ENCODE data around the gene NCCRP1.
"Not testable (repeated sequence)": the region's sequence is repeated elsewhere in the genome, so short reads cannot be mapped to it uniquely, and the experiment has no call there.

The NCCRP1 gene

DNA sequence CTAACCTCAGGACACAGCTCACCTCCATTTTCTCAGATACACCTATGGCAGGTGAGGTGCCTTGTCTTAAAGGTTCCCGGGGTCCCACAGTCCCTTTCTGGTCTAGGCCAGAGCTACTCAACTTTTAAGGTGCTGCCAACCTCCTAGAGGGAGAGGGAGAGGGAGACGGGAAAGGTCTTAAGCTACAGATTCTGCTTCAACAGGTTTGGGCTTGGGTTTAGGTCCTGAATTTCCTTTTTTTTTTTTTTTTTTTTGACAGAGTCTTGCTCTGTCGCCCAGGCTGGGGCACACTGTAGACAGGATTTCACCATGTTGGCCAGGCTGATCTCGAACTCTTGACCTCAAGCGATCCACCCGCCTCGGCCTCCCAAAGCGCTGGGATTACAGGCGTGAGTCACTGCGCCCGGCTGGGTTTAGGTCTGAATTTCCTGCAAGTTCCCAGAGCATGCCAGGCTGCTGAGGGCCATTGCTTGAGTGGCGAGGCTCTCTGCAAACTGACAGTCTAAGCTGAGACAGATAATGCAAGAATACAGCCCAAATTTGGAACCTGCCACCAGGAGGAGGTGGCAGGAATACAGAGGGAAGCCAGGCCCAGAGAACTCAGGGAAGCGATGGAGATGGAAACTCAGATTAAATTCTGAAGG is 15.1 kb downstream of the NCCRP1 start:
- no peak for DNase-seq

DNA sequence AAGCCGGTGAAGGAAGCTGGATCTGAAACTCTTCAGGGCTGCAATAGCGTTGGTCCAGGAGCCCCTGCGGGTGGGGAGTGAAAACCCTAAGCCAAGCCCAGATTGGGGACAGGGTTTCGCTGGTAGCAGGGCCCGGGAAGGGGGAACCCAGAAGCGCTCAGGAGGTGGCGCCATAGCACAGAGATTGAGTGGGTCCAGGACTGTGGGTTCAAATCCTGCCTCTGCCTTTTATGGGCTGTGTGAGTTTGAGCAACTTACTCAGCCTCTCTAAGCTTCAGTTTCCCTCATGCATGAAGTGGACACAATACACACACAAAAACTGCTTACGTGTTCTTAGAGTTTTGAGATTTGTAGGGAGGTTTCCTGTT is 15.6 kb downstream of the NCCRP1 start:
- DNase-seq: peak; percentile 83

DNA sequence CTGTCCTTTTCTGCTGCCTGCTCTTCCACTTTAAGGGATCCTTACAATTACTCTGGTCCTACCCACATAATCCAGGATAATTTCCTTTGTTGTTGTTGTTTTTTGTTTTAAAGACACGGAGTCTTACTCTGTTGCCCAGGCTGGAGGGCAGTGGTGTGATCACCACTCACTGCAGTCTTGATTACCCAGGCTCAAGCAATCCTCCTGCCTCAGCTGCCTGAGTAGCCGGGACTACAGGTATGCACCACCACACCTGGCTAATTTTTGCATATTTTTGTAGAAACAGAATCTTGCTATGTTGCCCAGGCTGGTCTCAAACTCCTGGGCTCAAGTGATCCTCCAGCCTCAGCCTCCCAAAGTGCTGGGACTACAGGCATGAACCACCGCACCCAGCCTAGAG is 18.6 kb downstream of the NCCRP1 start:
- DNase-seq: not testable (repeated sequence)

DNA sequence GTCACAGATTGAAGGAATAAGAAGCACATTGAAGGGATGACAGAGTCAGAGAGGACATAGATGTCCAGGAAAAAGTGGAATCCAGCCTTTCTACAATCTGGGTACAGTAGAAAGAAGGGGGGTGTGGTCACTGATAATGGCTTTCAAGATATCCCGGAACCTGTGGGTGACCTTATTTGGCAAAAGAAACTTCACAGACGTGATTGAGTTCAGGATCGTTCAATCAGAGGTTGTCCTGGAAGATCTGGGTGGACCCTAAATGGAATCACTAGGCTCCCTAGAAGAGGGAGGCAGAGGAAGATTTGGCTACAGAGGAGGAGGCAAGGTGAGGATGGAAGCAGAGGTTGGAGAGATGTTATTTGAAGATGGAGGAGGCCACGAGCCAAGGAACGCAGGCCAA is 20.3 kb downstream of the NCCRP1 start:
- DNase-seq: no peak

DNA sequence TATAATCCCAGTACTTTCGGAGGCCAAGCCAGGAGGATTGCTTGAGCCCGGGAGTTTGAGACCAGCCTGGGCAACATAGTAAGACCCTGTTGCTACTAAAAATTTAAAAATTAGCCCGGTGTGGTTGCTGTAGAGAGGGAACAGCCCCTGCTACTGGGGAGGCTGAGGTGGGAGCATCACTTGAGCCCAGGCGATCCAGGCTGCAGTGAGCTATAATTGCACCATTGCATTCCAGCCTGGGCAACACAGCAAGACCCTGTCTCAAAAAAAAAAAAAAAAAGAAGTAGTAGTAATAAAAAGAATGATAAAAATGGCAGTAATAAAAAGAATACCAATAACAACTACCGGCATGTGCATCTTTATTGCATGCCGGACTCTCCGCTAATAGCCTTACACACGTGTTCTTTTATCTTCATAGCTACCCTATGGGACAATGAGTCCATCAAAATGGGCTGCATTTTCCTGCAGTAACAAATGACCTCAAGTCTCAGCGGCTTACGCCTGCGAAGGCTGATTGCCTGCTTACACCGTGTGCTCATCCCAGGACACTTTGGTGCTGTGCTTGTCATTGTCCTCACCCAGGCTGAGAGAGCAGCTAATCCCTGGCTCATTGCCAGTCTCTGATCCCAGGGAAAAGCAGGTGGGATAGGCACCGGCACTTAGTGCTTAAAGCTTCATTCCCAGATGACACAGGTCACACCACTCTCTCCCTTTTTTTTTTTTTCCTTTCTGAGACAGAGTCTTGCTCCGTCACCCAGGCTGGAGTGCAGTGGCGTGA is 21.7 kb downstream of the NCCRP1 start:
- no peak for DNase-seq

DNA sequence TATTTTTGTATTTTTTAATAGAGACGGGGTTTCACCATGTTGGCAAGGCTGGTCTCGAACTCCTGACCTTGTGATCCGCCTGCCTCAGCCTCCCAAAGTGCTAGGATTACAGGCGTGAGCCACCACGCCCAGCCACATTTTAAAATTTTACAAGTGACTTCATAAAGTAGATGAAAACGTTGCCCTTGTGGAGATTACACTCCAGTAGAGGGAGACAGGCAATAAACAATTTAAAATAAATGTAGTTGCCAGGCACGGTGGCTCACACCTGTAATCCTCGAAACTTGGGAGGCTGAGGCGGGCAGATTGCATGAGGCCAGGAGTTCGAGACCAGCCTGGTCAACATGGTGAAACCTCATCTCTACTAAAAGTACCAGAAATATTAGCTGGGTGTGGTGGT is 22.3 kb downstream of the NCCRP1 start:
- not testable (repeated sequence) for DNase-seq

DNA sequence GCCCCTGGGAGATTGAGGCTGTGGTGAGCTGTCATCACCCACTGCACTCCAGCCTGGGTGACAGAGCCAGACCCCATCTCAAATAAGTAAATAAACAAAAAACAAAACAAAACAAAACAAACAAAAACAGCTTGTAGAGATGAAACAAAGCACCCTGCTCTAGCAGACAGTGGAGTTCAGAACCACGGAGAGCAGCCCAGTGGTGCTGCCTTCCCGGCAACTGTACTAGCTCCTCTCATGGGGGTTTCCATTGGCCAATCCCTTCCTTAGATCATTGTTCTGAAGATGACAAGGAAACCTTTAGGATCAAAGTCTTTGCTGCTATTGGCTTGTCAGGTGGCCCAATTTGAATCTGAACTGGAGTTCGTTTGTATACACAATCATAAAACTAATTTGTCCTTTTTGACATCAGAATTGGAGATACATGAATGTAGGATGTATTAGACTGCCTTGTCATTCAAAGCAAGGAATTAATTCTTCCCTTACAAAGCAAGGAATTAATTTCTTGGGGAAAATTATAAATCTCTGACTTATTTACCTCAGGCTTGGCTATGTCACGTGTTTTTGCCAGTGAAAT is 27.0 kb downstream of the NCCRP1 start:
- DNase-seq: no peak

DNA sequence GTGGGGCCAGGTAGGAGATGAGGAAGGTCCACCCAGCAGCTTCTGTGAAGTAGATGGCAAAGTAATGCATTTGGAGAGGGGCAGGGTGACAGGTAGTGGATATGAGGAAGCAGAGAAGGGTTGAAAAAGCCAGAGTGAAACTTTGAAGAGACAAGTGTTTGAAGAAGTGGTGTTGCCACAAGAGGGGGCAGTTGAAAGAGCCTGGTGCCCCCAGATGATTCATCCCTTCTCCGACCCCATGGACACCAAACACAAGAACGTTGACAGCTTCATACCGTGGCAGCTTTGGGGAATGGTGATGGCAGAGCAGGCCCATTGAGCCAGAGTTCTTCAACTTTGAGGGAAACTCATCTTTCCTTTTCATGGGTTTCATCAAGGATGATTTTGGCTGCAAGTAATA is 28.1 kb downstream of the NCCRP1 start:
- no peak for DNase-seq

DNA sequence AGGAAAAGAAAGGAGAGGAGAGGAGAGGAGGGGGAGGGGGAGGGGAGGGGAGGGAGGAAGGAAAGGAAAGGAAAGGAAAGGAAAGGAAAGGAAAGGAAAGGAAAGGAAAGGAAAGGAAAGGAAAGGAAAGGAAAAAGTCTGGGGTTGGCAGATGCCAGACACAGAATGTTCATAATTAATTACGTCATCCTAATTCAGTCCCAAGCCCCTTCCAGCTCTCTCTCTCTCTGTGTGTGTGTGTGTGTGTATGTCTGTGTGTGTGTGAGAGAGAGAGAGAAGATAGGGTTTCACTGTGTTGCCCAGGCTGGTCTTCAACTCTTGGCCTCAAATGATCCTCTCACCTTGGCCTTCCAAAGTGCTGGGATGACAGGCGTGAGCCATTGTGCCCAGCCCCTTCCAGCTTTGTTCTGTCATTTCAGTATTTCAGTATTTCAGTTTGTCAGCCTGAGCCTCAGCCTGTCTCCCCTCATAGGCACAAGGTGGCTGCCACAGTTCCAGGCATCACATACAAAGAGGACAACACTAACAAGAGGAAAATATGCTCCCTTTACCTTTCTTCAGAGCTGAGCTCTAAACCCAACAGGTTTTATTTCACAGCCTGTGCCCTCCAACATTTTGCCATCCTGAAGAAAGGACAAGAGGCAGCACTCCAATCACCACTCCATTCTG is 33.5 kb downstream of the NCCRP1 start:
- no peak for DNase-seq

DNA sequence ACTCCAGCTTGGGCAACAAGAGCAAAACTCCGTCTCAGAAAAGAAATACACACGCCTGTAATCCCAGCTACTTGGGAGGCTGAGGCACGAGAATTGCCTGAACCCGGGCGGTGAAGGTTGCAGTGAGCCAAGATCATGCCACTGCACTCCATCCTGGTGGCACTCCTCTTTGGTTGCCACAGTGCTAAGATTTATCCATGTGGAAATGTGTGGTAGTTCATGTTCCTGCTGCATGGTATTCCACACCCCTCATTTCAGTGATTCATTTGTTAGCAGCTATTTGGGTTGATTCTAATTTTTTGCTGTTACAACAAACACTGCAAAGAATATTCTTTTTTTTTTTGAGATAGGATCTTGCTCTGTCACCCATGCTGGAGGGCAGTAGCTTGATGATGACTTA is 35.9 kb downstream of the NCCRP1 start:
- DNase-seq: no peak

DNA sequence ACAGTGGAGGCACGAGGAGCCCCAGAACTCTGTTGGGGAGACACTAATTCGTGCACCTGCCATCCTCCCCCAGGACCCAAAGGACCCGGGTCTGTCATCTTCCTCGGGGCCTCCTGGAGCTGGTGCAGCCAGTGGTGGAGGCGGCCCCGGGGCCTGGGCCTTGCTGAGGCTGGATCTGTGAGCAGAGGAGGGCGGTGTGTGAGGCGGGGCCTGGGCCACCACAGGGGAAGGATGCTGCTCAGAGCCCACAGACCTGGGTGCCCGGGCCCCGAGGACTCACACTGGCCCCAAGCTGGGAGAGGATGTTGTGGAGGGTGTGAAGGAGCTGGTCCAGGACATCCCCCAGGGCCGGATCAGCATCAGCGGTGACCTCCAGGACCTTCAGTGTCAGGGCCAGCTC is 39.8 kb downstream of the NCCRP1 start:
- DNase-seq: no peak

DNA sequence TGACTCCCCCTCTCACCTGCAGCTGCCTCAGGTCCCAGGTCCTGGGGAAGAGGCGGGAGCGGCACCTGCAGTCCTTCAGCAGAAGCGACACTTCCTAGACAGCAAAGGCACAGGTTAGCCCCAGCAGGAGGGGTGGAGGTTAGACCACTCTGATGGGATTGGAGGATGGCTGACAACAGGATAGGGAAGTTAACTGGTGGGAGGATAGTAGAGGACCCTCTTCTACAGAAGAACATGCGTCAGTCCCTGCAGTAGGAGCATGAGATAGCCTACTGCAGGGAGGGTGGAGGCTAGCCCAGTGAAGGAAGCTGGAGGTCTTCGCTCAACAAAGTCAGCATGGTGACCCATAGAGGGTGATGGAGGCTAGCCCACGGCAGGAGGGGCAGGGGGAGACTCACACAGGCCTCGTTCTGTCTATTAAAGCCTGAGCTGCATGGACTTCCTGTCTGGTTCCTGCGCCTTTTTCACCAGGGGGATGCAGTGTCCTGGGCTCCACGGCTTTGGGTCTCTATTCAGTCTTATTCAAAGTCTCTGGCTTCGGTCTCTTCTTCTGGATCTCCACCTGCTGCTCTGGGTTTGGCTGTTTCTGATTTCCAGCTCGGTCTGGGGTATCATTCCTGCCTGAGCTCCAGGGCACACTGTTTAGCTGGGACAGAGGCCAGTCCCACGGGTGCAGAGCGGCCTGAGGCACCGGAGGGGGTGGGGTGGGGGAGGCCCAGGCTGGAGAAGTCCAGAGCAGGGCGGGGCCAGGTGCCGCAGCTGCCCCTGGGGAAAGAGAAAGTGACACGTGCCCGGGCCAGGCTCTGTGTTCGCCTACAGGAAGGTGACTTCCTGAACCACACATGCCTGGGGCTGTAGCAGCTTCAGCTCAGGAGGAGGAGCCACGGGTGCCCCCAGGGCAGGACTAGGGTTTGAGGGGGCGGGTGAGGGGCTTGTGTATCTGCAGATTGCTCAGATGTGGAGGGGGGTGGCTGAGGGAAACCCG is 40.7 kb downstream of the NCCRP1 start:
- peak; percentile 76 for DNase-seq

DNA sequence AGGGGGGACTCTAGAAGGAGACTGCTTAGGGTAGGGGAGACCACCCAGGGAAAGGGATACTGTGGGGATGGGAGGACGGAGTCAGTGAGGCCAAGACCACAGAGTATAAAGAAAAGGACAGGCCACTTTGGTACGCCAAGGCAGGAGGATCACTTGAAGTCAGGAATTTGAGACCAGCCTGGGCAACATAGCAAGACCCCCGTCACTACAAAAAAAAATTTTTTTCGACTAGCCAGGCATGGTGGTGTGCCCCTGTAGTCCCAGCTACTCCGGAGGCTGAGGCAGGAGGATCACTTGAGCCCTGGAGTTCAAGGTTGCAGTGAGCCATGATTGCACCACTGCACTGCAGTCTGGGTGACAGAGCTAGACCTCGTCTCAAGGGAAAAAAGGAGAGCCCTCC is 41.4 kb downstream of the NCCRP1 start:
- no peak for DNase-seq

DNA sequence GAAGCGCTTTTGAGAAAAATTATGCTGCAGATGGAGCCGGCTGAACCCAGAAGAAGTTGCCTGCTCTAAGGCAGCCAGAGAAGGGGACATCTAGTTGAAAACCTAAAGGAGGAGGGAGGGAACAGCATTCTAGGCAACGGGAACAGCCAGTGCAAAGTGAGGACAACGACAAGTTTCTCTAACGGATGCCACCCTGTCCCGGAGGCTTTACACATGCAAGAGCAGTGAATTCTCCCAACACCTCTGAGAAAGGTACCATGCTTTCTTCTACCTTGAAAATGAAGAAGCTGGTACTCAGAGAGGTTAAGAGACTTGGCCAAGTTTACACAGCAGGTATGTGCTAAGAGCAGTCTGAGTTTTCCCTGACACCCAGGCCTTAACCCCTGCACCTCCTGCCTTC is 42.2 kb downstream of the NCCRP1 start:
- DNase-seq: no peak

DNA sequence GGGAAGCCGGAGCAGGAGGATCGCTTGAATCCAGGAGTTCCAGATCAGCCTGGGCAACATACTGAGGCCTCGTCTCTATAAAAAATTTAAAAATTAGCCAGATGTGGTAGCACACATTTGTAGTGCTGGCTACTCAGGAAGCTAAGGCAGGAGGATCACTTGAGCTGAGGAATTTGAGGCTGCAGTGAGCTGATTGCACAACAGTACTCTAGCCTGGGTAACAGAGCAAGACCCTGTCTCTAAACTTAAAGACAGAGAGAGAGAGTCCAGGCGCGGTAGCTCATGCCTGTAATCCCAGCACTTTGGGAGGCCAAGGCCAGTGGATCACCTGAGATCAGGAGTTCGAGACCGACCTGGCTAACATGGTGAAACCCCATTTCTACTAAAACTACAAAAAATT is 43.7 kb downstream of the NCCRP1 start:
- DNase-seq: no peak

DNA sequence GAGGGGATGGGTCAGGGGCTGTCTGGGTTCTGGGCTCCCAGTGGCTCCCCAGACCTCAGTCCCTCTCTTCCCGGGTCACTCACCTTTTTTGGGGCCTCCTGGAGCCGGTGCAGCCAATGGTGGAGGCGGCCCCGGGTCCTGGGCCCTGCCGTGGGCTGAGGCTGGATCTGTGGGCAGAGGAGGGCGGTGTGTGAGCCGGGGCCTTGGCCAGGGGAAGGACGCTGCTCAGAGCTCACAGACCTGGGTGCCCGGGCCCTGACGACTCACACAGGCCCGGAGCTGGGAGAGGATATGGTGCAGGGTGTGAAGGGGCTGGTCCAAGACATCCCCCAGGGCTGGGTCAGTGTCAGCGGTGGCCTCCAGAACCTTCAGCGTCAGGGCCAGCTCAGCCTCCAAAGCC is 47.0 kb downstream of the NCCRP1 start:
- not testable (repeated sequence) for DNase-seq

DNA sequence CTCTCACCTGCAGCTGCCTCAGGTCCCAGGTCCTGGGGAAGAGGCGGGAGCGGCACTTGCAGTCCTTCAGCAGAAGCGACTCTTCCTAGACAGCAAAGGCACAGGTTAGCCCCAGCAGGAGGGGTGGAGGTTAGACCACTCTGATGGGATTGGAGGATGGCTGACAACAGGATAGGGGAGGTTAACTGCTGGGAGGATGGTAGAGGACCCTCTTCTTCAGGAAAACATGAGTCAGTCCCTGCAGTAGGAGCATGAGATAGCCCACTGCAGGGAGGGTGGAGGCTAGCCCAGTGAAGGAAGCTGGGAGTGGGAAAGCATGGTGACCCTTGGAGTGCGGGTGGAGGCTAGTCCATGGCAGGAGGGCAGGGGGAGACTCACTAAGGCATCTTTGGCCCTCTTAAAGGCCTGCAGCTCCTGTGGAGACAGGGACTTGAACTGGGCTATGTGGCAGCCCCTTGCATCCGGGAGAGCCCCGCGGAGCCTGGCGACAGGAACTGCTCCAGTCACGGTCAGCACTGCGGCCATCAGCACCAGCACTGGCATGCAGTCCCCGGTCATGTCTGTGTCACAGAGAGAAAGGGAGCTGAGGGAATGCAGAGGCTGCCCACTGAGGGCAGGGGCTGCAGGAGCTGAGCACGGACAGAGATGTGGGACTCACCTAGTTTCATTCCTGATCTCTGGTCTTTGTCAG is 47.8 kb downstream of the NCCRP1 start, which contains the start of gene IFNL3:
Gene IFNL3 (minus strand): TSS at position 597 of the 691 bp plus-strand sequence. CDS start 39 bp downstream, at position 558.
- not testable (repeated sequence) for DNase-seq

DNA sequence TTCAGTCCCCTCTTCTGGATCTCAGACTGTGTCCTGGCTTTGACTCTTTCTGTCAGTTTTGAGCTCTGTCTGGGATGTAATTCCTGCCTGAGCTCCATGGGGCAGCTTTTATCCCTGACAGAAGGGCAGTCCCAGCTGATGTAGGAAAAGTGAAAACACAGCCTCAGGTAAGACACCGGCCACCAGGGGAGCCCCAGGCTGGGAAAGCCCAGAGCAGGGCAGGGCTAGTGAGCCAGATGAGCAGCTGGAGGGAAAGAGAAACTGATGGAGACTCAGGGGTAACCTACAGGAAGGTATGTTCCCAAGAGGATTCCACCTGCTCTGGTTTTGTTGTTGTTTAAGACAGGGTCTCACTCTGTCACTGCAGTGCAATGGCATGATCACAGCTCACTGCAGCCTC is 48.4 kb downstream of the NCCRP1 start:
- DNase-seq: not testable (repeated sequence)

DNA sequence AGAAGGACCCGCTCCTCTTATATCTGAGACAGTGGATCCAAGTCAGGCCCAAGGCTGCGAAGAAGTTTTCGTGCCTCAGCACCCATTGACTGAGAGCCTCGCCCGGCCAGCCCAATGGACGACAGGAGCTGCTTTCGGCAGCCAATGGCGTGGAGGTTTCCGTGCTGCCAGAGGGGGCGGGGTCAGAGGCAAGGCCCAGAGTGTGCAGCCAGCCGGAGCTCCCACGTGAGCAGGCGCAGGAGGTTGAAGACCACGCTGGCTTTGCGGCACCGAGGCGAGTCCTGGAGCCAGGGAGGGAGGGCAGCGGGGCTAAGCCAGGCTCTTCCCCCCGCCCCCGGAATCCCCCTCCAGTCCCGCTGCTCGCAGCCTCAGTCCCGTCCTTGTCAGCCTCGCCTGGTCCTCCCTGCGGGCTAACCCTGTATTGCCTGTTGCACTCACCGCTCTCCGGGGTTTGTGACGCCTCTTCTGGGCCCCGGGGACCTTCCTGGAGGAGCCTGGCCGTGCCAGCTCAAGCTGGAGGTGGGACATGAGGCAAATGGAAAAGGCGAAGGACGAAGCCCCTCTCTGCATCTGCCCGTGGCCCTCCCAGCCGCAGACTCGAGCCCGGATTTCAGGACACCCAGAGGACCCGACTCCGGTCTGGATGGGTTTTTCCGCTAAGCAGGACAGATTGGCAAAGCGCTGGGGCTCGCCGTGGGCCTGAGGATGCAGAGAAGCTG is 50.3 kb downstream of the NCCRP1 start:
- DNase-seq: peak; percentile 77

DNA sequence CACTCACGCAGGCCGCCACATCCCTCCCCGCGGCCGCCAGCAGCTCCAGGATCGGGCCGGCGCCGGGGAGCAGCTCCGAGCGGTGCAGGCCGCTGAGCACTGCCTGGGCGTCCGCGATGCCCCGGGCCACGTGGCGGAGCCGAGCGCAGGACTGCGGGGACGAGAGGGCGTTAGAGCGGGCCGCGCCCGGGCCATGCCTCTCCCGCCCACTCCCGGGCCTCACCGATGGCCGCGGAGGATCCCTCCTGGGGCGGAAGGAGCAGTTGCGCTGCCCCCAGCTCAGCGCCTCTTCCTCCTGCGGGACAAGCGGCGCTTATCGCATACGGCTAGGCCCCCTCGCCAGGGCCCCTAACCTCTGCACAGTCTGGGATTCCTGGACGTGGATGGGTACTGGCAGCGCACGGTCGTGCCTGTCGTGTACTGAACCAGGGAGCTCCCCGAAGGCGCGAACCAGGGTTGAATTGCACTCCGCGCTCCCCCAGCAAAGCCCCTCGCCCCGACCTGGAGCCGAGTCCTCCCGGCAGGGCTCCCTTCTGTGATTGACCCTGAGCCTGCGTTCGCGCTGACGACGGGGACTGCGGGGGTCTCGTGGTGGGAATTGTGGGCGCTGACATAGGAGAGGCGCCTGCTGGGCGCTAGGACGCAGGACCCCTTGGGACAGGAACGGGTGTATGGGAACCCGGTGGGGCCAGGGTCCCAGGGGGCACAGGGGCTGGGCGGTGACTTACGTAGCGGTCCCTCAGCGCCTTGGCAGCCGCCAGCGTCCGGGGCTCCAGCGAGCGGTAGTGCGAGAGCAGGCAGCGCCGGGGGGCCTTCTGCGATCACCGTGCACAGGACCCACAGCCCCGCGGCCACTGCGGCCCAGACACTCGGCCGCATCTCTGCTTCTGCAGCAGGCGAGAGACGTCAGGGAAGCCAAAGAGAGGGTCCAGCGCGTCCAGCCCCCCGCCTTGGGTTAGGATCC is 51.2 kb downstream of the NCCRP1 start:
- DNase-seq: no peak
